HT-29 (cell line): Measurements from ENCODE around the gene STEAP3. TPM values are rescaled to one million over a fixed set of nuclear protein-coding genes. Genes with fewer than 3 reads are reported as not detected.

Experiments used
- DNase-seq: peaks from one replicate; pipeline ENCODE4 v3.0.0-alpha.2; 2015; ENCODE audit warnings: low spot score
- total RNA-seq: library from RNA; depleted of rRNA; stranded (reverse); fragments of >200 nt; shearing (Covaris generic); gene quantifications from 2 replicates; pipeline ENCODE4 v1.2.3, GENCODE V29; 2014

Gene STEAP3
- total RNA-seq, 1 experiment from 2014 or later: 9.3 TPM

DNA sequence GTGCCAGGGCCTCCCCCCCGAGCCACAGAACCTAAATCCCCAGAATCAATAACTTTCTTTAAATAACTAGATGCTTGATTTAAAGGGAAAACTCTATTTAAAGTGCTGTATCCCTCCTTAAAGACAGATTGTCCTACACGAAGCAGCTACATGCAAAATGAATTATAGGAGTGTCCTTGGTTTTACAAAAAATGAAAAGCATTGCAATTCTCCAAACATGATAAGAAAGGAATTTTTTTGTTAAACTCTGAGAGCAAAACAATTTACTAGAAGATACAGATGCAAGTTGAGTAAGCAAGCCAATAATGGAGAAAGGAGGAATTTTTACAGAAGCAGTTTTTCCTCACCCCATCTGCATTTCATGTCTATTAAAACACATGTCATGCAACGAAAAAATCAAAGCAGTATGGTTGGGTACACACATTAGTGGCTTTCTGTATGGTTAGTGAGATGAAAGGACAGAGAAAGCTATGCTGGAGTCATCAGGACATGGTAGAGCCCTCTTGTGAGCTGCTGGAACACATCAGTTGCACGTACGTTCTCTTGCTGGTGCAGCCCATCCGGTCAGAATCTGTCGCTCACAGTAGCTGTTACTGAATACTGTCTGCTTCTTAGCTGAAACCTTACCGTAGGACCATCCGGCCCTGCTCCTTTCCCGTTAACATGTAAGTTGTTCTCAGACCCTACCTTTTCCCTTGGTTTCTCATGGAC, 25.9 kb upstream of the STEAP3 start:
- DNase-seq: no peak

- DNase-seq: no peak
These were observed 25.3 kb upstream of the STEAP3 start for GRCh38 chr2:119198240-119198840.

DNA sequence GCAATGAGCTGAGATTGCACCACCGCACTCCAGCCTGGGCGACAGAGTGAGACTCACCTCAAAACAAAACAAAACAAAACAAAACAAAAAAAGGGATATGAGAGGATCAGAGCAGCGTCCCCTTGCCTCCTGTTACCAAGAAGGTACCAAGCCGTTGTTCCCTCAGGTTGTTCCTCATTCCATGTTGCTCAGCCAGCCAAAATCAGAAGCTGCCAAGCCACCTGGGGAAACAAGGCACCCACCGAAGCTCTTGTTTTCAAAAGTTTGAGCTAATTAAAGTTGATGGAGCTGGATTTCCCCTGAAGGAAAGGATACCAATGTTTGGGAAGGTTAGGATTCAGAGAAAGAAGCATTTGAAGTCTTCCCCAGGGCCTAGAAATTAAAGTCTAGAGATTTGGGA, 21.8 kb upstream of the STEAP3 start:
- no peak for DNase-seq

GRCh38 chr2:119202610-119203310, 20.9 kb upstream of the STEAP3 start:
- no peak for DNase-seq

- DNase-seq: no peak
These were observed 19.1 kb upstream of the STEAP3 start for GRCh38 chr2:119204525-119204924.

DNA sequence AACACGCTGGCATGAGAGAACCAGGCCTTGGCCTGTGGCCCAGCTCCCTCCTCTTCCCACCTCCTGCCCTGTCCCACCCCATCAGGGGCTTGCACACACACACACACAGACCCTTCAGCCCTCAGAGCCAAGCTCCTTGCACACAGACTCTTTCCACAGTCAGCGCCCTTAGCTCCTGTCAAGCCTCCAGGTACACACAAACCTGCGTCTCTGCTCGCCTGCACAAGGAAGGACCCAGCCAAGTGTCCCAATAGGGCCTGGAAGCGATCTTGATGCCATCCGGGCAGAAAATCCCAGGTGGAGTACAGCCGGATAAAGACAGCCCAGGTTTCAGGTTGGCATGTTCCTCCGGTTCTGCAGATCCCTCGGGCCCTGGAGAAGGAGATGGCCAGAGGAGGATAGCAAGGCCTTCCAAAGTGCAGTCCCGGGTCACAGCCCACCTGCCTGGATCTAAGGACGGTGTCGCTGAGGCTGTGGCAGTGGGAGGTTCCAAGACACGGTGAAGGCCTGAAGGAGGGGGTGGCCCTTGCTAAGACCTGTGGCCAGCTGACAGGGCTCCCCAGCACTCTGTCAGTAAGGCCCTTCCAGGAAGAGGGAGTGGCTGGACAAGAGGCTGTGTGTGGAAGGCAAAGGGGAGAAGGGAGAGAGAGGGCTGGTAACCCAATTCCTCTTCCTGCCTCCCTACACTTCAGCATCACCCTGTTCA, 18.5 kb upstream of the STEAP3 start:
- no peak for DNase-seq

DNA sequence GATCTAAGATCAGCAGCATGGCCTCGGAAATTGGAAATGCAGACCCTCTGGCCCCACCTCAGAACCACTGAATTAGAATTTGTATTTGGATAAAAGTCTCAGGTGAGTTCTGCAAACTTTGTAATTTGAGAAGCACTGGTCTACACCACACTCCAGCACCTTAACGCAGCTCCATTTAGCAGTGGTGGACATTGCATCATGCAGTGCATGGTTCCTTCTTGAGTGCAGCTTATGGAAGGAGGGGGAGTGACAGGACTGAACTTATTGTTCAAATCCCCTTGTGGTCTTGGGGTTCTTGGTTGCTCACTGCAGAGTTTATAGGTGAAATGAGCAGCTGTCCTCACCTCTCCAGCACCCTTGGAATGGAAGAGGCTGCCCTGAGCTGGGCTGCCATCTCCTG, 17.4 kb upstream of the STEAP3 start:
- no peak for DNase-seq

GRCh38 chr2:119207447-119207846, 16.2 kb upstream of the STEAP3 start:
- DNase-seq: no peak

GRCh38 chr2:119208791-119209203, 14.8 kb upstream of the STEAP3 start:
- DNase-seq: no peak

- DNase-seq: no peak
These were observed 11.4 kb upstream of the STEAP3 start for GRCh38 chr2:119212139-119212800.

DNA sequence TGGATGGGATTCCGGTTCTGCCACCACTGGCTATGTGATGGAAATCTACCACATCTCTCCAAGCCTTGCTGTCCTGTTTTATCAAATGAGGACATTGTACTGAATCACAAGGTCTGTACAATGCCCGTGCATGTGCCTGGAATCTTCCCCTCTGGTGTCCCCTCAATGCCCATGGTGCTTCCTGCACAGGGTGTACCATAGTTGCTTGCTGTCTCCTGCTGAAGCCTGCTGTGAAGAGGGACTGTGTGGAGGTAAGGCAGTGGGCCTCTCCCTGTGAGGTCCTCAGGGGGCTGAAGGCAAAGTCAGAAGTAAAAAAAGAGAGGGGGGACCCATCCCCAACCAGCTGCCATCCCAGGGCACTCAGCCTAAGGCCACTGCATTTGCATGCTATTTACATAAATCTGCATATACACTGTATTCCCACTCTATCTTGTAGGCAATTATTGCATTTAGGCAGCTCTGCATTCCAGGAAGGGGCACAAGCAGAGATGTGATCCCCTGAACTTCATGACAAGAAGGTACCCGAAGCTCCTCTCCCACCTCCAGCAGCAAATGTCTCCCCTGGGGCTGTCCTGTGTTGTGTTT, 9.1 kb upstream of the STEAP3 start:
- no peak for DNase-seq

- DNase-seq: no peak
These were observed 6.6 kb upstream of the STEAP3 start for GRCh38 chr2:119216994-119217393.

DNA sequence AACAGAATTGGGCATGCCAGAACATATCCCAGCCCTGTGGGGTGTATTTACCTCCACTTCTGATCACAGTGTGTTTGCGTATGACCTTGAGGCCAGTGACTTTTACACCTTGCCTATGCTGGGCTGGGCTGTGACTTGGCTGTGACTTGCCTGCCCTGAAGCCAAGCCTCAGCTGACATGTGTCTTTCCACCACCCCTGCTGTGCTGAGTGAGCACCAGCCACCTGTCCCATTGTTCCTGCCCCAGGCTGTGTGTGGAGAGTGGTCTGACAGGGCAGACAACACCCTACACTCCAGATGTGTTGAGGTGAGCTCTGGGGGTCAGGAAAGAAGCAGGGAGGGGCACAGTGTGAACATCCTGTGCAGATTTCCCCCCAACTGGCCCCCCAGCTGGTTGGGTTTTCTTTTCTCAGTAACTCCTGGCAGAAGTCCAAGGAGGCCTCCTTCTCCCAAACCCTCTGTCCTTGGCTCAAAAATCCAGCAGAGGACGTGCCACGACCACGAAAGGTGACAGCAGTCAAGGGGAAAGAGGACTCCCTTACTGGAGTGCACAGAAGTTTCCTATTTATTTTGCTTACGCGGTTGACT, 5.1 kb upstream of the STEAP3 start:
- no peak for DNase-seq

- DNase-seq: no peak
These were observed 3.8 kb upstream of the STEAP3 start for GRCh38 chr2:119219873-119220272.

GRCh38 chr2:119220720-119221301, 2.8 kb upstream of the STEAP3 start:
- DNase-seq: no peak

DNA sequence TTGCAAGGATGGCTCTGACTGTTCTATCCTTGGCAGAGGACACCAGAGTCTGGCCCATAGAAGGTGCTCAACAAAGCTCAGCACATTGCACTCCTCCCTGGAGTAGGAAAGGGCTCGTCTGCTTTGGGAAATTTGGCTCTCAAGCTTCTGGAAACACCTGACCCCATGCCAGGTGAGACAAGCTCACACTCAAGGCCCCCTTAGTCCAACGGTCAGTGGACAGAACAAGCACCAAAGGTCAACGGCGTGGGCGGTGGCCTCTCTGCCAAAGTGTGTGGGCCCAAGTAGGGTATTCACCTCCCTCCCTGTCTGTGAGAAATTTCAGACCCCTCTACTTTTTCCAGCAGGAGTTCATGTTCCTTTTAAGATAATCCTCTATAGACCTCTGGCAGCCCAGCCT, 2.0 kb upstream of the STEAP3 start:
- DNase-seq: no peak

DNA sequence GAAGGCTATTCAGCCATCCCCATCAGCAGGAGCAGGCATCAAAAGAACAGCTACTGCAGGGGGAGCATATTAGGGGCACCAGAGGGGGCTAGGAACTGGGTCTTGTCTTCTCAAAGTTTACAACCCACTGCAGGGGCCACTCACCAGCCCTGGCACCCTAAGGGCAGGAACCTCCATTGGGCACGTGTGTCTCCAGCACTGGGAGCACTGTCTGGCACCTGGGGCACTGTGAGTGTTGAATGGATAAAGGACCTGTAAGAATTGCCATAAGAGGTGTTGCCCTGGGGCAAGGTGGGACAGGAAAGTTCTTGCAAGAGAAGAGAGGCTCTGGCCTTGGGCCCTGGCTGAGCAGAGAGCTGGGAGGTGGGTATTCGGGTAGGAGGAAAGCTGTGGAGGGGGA, 1.4 kb upstream of the STEAP3 start:
- DNase-seq: no peak

GRCh38 chr2:119222863-119223520, 642 bp upstream of the STEAP3 start:
- no peak for DNase-seq

DNA sequence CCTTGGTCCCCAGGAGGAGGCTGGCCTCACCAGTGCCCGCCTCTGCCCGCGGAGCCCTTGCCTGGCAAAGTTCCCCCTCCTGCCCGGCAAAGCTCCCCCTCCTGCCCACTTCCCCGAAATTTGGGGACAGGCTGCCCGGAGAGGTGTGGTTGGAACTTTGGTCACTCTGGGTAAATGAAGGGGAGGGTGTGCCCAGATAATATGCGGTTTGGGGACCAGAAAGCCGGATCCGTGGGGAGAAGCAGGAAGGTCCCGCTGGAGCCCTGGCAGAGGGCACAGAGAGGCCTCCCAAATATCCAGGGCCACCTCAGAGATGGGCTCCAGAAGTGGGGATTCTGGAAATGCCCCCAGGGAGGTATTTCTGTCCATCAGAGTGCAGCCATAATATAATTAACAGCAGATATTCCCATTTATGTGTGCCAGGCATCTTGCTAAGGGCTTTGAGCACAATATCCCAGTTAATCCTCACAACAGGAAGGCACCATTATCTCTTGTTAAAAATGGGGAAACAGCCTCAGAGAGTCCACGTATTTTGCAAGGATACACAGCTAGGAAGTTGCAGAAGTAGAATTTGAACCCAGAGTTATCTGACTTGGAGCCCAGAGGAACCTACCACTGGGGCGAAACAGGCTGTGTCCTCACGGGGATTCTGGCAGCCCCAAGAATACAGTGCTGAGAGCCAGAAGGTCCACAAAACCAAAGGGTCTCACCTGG, 914 bp downstream of the STEAP3 start:
- DNase-seq: no peak
